GM13977 (cell line): ENCODE data around the gene OR52B6.

Experiments
- DNase-seq: peaks from one replicate; pipeline ENCODE4 v3.0.0; 2012; ENCODE audit warnings: low spot score
- CTCF ChIP-seq: IDR thresholded peaks from 2 replicates; pipeline ENCODE4 v1.5.1; 2012; ENCODE audit warnings: mild to moderate bottlenecking, control low read depth; ENCODE audit not compliant: insufficient read depth; ENCODE audit errors: extremely low read depth, missing control alignments
- in situ Hi-C: fragments of 300-500 bp; cut with MboI; formaldehyde crosslinking; loops from one replicate; pipeline ENCODE4 v1.12.0; 2022; ENCODE audit warnings: low sequenced_read_pairs, low pct_unique_long_range_greater_than_20kb, mixed read lengths, inconsistent platforms; ENCODE audit not compliant: unreplicated experiment

Gene OR52B6

GRCh38 chr11:5621580-5621979 is 40.9 kb downstream of the OR52B6 start:
- TF ChIP-seq CTCF, result no peak
- no peak for DNase-seq
- in situ Hi-C loops, result no loop called here

- no peak for TF ChIP-seq CTCF
- DNase-seq, result no peak
- in situ Hi-C loops, result no loop called here
Measured at GRCh38 chr11:5622802-5623201, 42.1 kb downstream of the OR52B6 start.

- no peak for TF ChIP-seq CTCF
- DNase-seq, result peak; percentile 85
- in situ Hi-C loops, result no loop called here
Measured at GRCh38 chr11:5624489-5625279, 44.0 kb downstream of the OR52B6 start, which contains the start of gene TRIM34. Gene TRIM34 (plus strand): TSS chr11:5625001. CDS start chr11:5632332, 7,331 bp downstream.

GRCh38 chr11:5625281-5625680 is 44.6 kb downstream of the OR52B6 start:
- DNase-seq, result no peak
- in situ Hi-C loops, result no loop called here
- no peak for TF ChIP-seq CTCF

GRCh38 chr11:5626196-5626595 is 45.5 kb downstream of the OR52B6 start:
- no peak for DNase-seq
- no peak for TF ChIP-seq CTCF
- in situ Hi-C loops, result no loop called here

DNA sequence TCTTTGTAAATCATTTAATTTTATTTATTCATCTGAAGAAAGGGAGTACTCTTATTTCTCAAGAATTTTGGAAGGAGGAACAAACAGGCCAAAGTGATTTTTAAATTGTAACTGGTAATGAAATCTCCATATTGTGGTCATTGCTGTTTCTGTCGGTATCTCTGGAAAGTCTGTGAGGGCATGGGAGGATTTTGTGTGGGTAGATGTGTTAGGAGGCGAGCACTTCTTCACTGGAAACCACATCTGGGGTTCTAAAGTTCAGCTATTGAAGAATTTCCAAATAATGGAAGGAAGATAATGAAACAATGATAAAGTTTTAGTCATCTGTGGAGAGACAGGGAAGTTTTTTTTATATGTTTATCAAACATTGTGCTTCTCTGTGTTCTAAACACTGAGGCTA is 50.7 kb downstream of the OR52B6 start:
- DNase-seq, result no peak
- TF ChIP-seq CTCF, result no peak
- in situ Hi-C loops, result no loop called here
